NOMO-1 treated with dmso at 0.1 percent for 144 hours (cell line): Measurements from ENCODE around the gene ZC3H7A.

Experiments used
- DNase-seq: peaks from one replicate; lab custom pipeline; 2025; ENCODE audit not compliant: unreplicated experiment; lab: John Stamatoyannopoulos, UW

Gene ZC3H7A

DNA sequence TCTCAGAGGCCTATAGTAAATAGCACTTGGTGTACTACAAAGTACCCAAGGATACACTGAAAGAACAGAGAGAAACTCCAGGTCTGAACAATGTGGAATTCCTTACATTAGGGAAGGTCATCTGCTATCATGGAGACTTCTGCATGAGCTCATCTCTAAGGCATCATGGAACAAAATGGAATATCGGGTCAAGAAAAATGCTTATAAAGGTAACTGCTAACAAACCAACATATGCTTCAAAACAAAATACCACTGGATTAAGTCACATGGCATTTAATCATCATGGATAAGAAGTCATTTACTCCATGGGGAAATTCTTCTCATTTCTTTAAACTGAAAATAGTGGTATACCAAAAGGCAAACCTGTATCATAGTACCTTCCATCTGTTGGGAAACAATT lies 88.6 kb downstream of the ZC3H7A start:
- no peak for DNase-seq

DNA sequence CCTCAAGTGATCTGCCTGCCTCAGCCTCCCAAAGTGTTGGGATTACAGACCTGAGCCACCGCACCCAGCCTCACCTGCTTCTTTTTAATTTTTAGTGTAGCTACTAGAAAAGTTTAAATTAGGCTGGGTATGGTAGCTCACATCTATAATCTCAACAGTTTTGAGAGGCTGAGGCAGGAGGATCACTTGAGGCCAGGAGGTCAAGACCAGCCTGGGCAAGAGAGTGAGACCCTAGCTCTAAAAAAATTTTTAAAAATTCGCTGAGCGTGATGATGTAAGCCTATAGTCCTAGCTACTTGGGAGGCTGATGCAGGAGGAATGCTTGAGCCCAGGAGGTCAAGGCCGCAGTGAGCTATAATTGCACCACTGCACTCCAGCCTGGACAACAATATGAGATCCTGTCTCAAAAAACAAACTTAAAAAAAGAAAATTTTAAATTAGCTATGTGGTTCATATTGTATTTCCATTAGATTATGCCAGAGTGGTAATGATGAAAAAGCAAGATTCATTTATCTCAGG lies 89.3 kb downstream of the ZC3H7A start:
- no peak for DNase-seq

DNA sequence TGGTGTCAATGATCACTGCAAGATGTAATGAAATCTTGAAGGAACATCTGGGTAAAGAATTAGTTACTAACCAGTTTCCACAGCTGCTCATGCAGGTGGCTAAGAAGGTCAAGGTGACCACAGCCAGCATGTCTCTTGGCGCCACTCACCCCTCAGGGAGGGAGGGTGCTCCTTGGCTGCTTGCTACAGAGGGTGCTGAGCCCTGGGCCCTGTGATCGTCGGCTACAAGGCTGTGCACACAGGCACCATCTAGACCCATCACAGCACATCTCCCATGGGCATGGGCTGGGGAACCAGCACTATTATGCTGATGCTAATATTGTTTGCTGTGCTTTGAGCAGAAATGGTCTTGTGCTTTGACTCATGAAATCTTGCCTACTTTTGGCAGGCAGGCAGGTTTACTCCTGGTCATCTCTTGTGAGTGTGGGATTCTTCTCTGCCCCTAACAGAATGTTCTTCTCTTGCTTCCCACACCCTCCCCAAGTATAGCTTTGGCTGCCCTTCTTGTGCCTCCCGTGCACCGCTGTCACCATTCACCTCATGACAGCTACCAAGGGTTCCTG lies 90.8 kb downstream of the ZC3H7A start:
- DNase-seq: no peak

DNA sequence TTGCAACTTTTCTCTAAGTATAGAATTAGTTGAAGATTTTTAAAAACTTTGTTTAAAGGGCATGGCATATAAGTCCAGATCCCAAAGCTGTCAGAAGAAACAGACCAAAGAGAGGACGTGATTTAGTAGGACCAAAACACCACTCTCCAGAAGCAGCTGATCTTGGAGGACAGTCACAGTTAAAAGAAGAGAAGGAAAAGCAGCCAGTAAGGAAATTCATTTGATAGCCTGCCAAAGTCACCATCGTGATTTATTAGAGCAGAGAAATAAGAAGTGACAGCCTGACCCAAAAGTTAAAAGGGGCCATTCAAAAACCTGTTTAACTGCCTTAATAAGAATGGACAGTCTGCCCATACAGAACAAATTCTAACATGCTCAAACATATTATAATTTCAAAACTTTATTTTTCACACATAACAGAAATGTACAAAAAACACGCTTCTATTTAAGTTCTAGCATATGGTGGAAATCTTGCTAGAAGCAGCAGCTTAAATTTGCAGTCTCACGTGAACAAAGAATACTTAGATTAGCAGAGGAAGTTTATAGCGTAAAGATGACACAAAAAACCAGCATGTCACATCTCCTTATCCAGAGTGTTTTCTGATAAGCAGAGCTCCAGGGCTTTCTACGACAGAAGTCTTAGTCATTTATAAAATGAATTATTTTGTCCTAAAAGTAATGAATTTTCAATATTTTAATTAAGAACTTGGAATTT lies 91.6 kb downstream of the ZC3H7A start:
- no peak for DNase-seq
